K562 (cell line): ENCODE results near the gene BIRC7. TPM values are rescaled to one million over a fixed set of nuclear protein-coding genes. Genes with fewer than 3 reads are reported as not detected.

Experiments used
- BHLHE40 ChIP-seq: IDR thresholded peaks from 2 replicates; pipeline ENCODE4 v1.6.1; 2011; ENCODE audit warnings: low read length, improper control_type of control experiment
- CBX5 ChIP-seq: IDR thresholded peaks from 2 replicates; pipeline ENCODE4 v1.6.1; 2014; ENCODE audit warnings: low read depth, borderline replicate concordance
- CBX8 ChIP-seq: fragments of 200-600 bp; sonication (generic); IDR thresholded peaks from 2 replicates; pipeline ENCODE4 v1.6.1; 2012; ENCODE audit warnings: borderline replicate concordance, mixed run types, low read depth, mild to moderate bottlenecking, moderate library complexity, mixed read lengths, low read length, control low read depth, inconsistent platforms; ENCODE audit not compliant: poor library complexity, severe bottlenecking; ENCODE audit errors: extremely low read depth
- CTCFL ChIP-seq: IDR thresholded peaks from 2 replicates; pipeline ENCODE4 v1.6.1; 2011; ENCODE audit warnings: borderline replicate concordance, low read depth, mild to moderate bottlenecking, moderate library complexity, low read length; ENCODE audit not compliant: insufficient read depth, poor library complexity, severe bottlenecking
- FIP1L1 ChIP-seq: fragments of 200-400 bp; formaldehyde crosslinking; IDR thresholded peaks from 2 replicates; pipeline ENCODE4 v1.6.1; 2018; ENCODE audit warnings: mild to moderate bottlenecking, low read depth, low read length; ENCODE audit not compliant: poor library complexity, severe bottlenecking
- GTF2E2 ChIP-seq: fragments of 200-800 bp; sonication (Bioruptor generic); IDR thresholded peaks from 2 replicates; pipeline ENCODE4 v1.6.1; 2016; ENCODE audit warnings: missing genetic modification characterization, missing compliant biosample characterization
- HDAC3 ChIP-seq: fragments of 450-650 bp; IDR thresholded peaks from 2 replicates; pipeline ENCODE4 v1.6.1; 2018; ENCODE audit warnings: borderline replicate concordance, mild to moderate bottlenecking, moderate library complexity; ENCODE audit not compliant: partially characterized antibody
- HIVEP1 ChIP-seq: fragments of 250-450 bp; sonication (Bioruptor Pico); IDR thresholded peaks from 2 replicates; pipeline ENCODE4 v1.4.0; 2020; ENCODE audit warnings: mild to moderate bottlenecking
- KAT2B ChIP-seq: IDR thresholded peaks from one replicate; pipeline ENCODE4 v1.6.1; 2012; ENCODE audit warnings: low read depth, mild to moderate bottlenecking, control low read depth, inconsistent platforms, low read length, moderate library complexity
- KAT8 ChIP-seq: fragments of 450-650 bp; IDR thresholded peaks from 2 replicates; pipeline ENCODE4 v1.6.1; 2016; ENCODE audit warnings: low read depth, mild to moderate bottlenecking
- MYC ChIP-seq, 2 experiments: fragments of 250-450 bp in 1 of 2; sonication (Bioruptor Pico) in 1 of 2; IDR thresholded peaks; 2 replicates each; pipeline versions ENCODE4 v1.5.1 to v1.6.1; 2012 to 2021; ENCODE audit warnings: low read depth in 2 of 2, borderline replicate concordance in 1 of 2, improper control_type of control experiment in 1 of 2, low read length in 1 of 2, mild to moderate bottlenecking in 1 of 2, moderate library complexity in 1 of 2
- NFE2 ChIP-seq: IDR thresholded peaks from 2 replicates; pipeline ENCODE4 v1.6.1; 2014; ENCODE audit warnings: antibody characterized with exemption, low read depth
- NFE2L1 ChIP-seq: fragments of 450-650 bp; IDR thresholded peaks from 2 replicates; pipeline ENCODE4 v1.6.1; 2016; ENCODE audit warnings: missing genetic modification characterization, low read depth, mild to moderate bottlenecking, missing compliant biosample characterization, moderate library complexity, borderline replicate concordance
- OTX1 ChIP-seq: fragments of 450-650 bp; formaldehyde crosslinking; IDR thresholded peaks from 2 replicates; pipeline ENCODE4 v1.4.0; 2022; ENCODE audit warnings: mild to moderate bottlenecking
- PCBP1 ChIP-seq: fragments of 200-400 bp; formaldehyde crosslinking; IDR thresholded peaks from 2 replicates; pipeline ENCODE4 v1.6.1; 2018; ENCODE audit warnings: mild to moderate bottlenecking, low read depth, low read length; ENCODE audit not compliant: poor library complexity, severe bottlenecking
- PHB ChIP-seq: fragments of 250-450 bp; sonication (Bioruptor Pico); IDR thresholded peaks from 2 replicates; pipeline ENCODE4 v1.5.0; 2021
- VEZF1 ChIP-seq: fragments of 200-800 bp; sonication (Bioruptor generic); IDR thresholded peaks from 2 replicates; pipeline ENCODE4 v1.6.1; 2017; ENCODE audit warnings: missing genetic modification characterization, missing compliant biosample characterization
- ZBTB2 ChIP-seq: fragments of 450-650 bp; IDR thresholded peaks from 2 replicates; pipeline ENCODE4 v1.6.1; 2016; ENCODE audit warnings: antibody characterized with exemption
- ZNF134 ChIP-seq: fragments of 250-450 bp; sonication (Bioruptor Pico); conservative IDR thresholded peaks from 2 replicates; pipeline ENCODE4 v1.4.0; 2020
- ZNF436 ChIP-seq: fragments of 250-450, 450-650 bp; sonication (Bioruptor Pico); formaldehyde crosslinking; IDR thresholded peaks from 2 replicates; pipeline ENCODE4 v1.7.0; 2020; ENCODE audit warnings: mild to moderate bottlenecking
- ZNF551 ChIP-seq: fragments of 250-450 bp; sonication (Bioruptor Pico); IDR thresholded peaks from 2 replicates; pipeline ENCODE4 v1.5.0; 2021; ENCODE audit warnings: mild to moderate bottlenecking, moderate library complexity
- ZNF77 ChIP-seq: fragments of 250-450 bp; sonication (Bioruptor Pico); IDR thresholded peaks from 2 replicates; pipeline ENCODE4 v1.5.0; 2020
- polyA plus RNA-seq, 8 experiments: library from polyadenylated mRNA; depleted of rRNA in 4 of 8; stranded (reverse) in 5 of 8; unstranded in 3 of 8; fragments of >200 nt; fragmentation: Nextera tagmentation in 2 of 8; fragmentation: Illumina TruSeq in 1 of 8; extraction: Ambion mirVana in 2 of 8; extraction: Trizol in 1 of 8; gene quantifications; 2 replicates each; pipeline versions ENCODE4 v1.2.1 to v1.2.3, GENCODE V29; 2011 to 2014; ENCODE audit warnings: inconsistent platforms in 1 of 8, missing spikeins in 1 of 8
- total RNA-seq, 7 experiments: library from RNA; depleted of rRNA in 6 of 7; stranded (reverse); fragments of >200 nt in 6 of 7; fragmentation: Illumina TruSeq in 2 of 7; extraction: Trizol in 2 of 7; gene quantifications; 2 replicates each; pipeline versions ENCODE4 v1.2.1 to v1.2.3, GENCODE V29; 2011 to 2021; ENCODE audit warnings: low replicate concordance in 1 of 7

The BIRC7 gene
- total and polyA plus RNA-seq, 9 of the 15 experiments (the other 6 are each of a cell fraction or from before 2014, with no cell fraction given) = 0.14 to 0.19 (median 0.16) TPM; not detected in 5

GRCh38 chr20:63264000-63264399 is 28.3 kb downstream of the BIRC7 start (continued):
- no peak for TF ChIP-seq CTCFL
- TF ChIP-seq ZNF134 (CRISPR knock-in tag) = peak; percentile 71; the same call in 1 of the 2 replicates
- TF ChIP-seq HDAC3 = no peak
- no peak; the same call in 1 of the 2 replicates for TF ChIP-seq OTX1 (CRISPR knock-in tag)
- no peak for TF ChIP-seq PCBP1
- no peak for TF ChIP-seq KAT8
- no peak for TF ChIP-seq ZNF551 (CRISPR knock-in tag)
- TF ChIP-seq CBX5 = no peak
- no peak for TF ChIP-seq FIP1L1
- TF ChIP-seq NFE2L1 (tag) = peak; percentile 58
- peak; percentile 63; the same call in 1 of the 2 replicates for TF ChIP-seq PHB (CRISPR knock-in tag)
- TF ChIP-seq VEZF1 = peak; percentile 42; the same call in 1 of the 2 replicates
- no peak for TF ChIP-seq ZBTB2
- no peak for TF ChIP-seq ZNF77
- no peak for TF ChIP-seq GTF2E2 (tag)
- TF ChIP-seq NFE2 = no peak
- TF ChIP-seq HIVEP1 (CRISPR knock-in tag) = peak; percentile 96
- no peak for TF ChIP-seq ZNF436 (CRISPR knock-in tag)
- TF ChIP-seq KAT2B = no peak
- TF ChIP-seq CBX8 = no peak
- no peak for TF ChIP-seq BHLHE40
- no peak for TF ChIP-seq MYC (IDR thresholded peaks at IDR 0.05; ENCODE audit: low read depth, low read length)
- peak; percentile 94 for TF ChIP-seq MYC (CRISPR knock-in tag; IDR thresholded peaks at IDR 0.05; ENCODE audit: borderline replicate concordance, low read depth)
